ENCODE measurements around the gene CREM. TPM values are rescaled to one million over a fixed set of nuclear protein-coding genes. Genes with fewer than 3 reads are reported as not detected.

The CREM gene
- total RNA-seq, 4 donors from 2014 or later: 8.3 to 15.7 (median 10.9) TPM

GRCh38 chr10:35188954-35189353, 62.3 kb downstream of the CREM start:
- 98 to 99% methylated on average over 3 of the region's 3 CpGs for WGBS, 2 donors
- no peak overlapping the region for H3K4me3 ChIP-seq (ENCODE audit: low read depth, poor library complexity, severe bottlenecking)
- no peak for DNase-seq (ENCODE audit: low spot score in 2 of 2)
- TF ChIP-seq POLR2A (IDR thresholded peaks at IDR 0.05): no peak
- no peak for TF ChIP-seq CTCF (IDR thresholded peaks at IDR 0.05)
- intact Hi-C loops (cut with DNase I; ENCODE audit: low total_unique reads): no loop called here

GRCh38 chr10:35191523-35191922, 64.9 kb downstream of the CREM start:
- no peak overlapping the region for H3K4me3 ChIP-seq (ENCODE audit: low read depth, poor library complexity, severe bottlenecking)
- TF ChIP-seq CTCF (IDR thresholded peaks at IDR 0.05) (no peak), POLR2A (IDR thresholded peaks at IDR 0.05) (no peak)
- intact Hi-C loops (cut with DNase I; ENCODE audit: low total_unique reads): no loop called here
- peak in 1 of 2 donors; percentile 33 for DNase-seq (ENCODE audit: low spot score in 2 of 2)
- WGBS, 2 donors: 55 to 68% methylated on average over 2 of the region's 2 CpGs

GRCh38 chr10:35192645-35193249, 66.1 kb downstream of the CREM start:
- intact Hi-C loops (cut with DNase I; ENCODE audit: low total_unique reads): no loop called here
- DNase-seq (ENCODE audit: low spot score in 2 of 2): no peak
- TF ChIP-seq CTCF (IDR thresholded peaks at IDR 0.05) (no peak), POLR2A (IDR thresholded peaks at IDR 0.05) (no peak)
- WGBS, 2 donors: 60 to 68% methylated on average over 3 of the region's 3 CpGs
- H3K4me3 ChIP-seq (ENCODE audit: low read depth, poor library complexity, severe bottlenecking): no peak overlapping the region

- DNase-seq (ENCODE audit: low spot score in 2 of 2): no peak
- no peak for TF ChIP-seq CTCF (IDR thresholded peaks at IDR 0.05)
- no peak for TF ChIP-seq POLR2A (IDR thresholded peaks at IDR 0.05)
- H3K4me3 ChIP-seq (ENCODE audit: low read depth, poor library complexity, severe bottlenecking): no peak overlapping the region
- intact Hi-C loops (cut with DNase I; ENCODE audit: low total_unique reads): no loop called here
Observed at GRCh38 chr10:35194471-35194870, 67.8 kb downstream of the CREM start.

- DNase-seq (ENCODE audit: low spot score in 2 of 2): no peak
- intact Hi-C loops (cut with DNase I; ENCODE audit: low total_unique reads): no loop called here
- no peak overlapping the region for H3K4me3 ChIP-seq (ENCODE audit: low read depth, poor library complexity, severe bottlenecking)
- WGBS, 2 donors: 76 to 85% methylated on average over 1 of the region's 1 CpG
- TF ChIP-seq CTCF (IDR thresholded peaks at IDR 0.05) (no peak), POLR2A (IDR thresholded peaks at IDR 0.05) (no peak)
Observed at GRCh38 chr10:35194906-35195305, 68.3 kb downstream of the CREM start.

Data from lower leg skin (tissue), 4 donors.